Adrenal gland (tissue), 5 donors: Measurements from ENCODE around the gene TYK2.

Experiments used
- CTCF ChIP-seq, 6 experiments: fragments of 450-650 bp in 4 of 6; fragments of 200-600 bp in 2 of 6; sonication (generic) in 1 of 6; IDR thresholded peaks; 1 replicate in 5 of 6; 2 replicates in 1 of 6; pipeline versions ENCODE4 v1.5.1 to v1.8.0; 2016 to 2021; ENCODE audit warnings: antibody characterized with exemption in 6 of 6, mild to moderate bottlenecking in 2 of 6, moderate library complexity in 1 of 6
- POLR2A ChIP-seq, 2 donors: fragments of 450-650 bp; IDR thresholded peaks; one replicate each; pipeline ENCODE4 v1.6.1; 2017; ENCODE audit warnings: antibody characterized with exemption in 2 of 2, mild to moderate bottlenecking in 2 of 2, moderate library complexity in 1 of 2
- donor health status: DM: no; HTN: no; CAD: no.

- TF ChIP-seq CTCF (IDR thresholded peaks at IDR 0.05) (no peak), POLR2A (IDR thresholded peaks at IDR 0.05) (no peak)
Observed at GRCh38 chr19:10422846-10423245, 42.5 kb upstream of the TYK2 start.
